Measurements from ENCODE around the gene TRAF2. TPM values are rescaled to one million over a fixed set of nuclear protein-coding genes. Genes with fewer than 3 reads are reported as not detected.

The TRAF2 gene
- total RNA-seq, 2 donors from 2014 or later, result 23.7 to 25.3 TPM

- no peak for ATAC-seq
- intact Hi-C loops (cut with DNase I, micrococcal nuclease), result no loop called here
- no peak for DNase-seq
Measured at GRCh38 chr9:136854842-136855460, 31.4 kb upstream of the TRAF2 start.

DNA sequence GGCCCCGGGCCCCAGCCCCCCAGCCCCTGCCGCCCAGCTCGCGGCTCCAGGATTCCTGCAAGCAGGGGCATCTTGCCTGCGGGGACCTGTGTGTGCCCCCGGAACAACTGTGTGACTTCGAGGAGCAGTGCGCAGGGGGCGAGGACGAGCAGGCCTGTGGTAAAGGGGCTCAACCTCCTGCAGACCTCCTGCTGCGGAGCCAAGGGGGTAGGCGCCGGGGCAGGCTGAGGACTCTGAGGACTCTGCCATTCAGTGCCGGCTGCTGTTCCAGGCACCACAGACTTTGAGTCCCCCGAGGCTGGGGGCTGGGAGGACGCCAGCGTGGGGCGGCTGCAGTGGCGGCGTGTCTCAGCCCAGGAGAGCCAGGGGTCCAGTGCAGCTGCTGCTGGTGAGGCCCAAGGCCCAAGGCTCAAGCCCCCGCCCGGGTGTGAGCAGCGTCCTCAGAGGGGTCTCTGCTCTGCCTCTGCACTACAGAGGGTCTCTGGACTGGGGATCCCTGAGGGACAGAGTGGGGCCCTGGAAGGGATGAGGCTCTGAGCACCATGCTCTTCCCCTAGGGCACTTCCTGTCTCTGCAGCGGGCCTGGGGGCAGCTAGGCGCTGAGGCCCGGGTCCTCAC lies 30.7 kb upstream of the TRAF2 start:
- intact Hi-C loops (cut with DNase I, micrococcal nuclease), result no loop called here

DNA sequence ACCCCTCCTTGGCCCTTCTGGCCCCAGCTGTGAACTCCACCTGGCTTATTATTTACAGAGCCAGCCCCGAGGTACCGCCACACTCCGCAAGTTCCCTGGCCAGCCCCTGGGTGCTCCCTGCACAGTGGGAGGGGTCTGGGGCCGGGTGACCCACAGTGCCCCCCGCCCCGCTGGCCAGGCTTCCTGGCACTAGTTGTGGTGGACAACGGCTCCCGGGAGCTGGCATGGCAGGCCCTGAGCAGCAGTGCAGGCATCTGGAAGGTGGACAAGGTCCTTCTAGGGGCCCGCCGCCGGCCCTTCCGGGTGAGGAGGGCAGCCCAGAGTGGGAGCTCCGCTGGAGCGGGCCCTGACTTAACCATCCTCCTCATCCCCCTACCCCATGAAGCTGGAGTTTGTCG lies 30.2 kb upstream of the TRAF2 start:
- ATAC-seq (no peak), DNase-seq (peak; percentile 9 to 23)
- intact Hi-C loops (cut with DNase I, micrococcal nuclease), result no loop called here

More for the DNA sequence above, 30.7 kb upstream of the TRAF2 start:
- peak; percentile 11 to 23 for DNase-seq
- ATAC-seq, result no peak

- intact Hi-C loops (cut with DNase I, micrococcal nuclease), result no loop called here
- DNase-seq (peak in 1 of 2 donors; percentile 29), ATAC-seq (no peak)
Measured at GRCh38 chr9:136856541-136857141, 29.7 kb upstream of the TRAF2 start.

GRCh38 chr9:136857166-136857565 lies 29.1 kb upstream of the TRAF2 start:
- intact Hi-C loops (cut with DNase I, micrococcal nuclease), result no loop called here
- ATAC-seq, result no peak
- DNase-seq, result peak in 1 of 2 donors; percentile 14

GRCh38 chr9:136857581-136858412 lies 28.5 kb upstream of the TRAF2 start:
- intact Hi-C loops (cut with DNase I, micrococcal nuclease), result no loop called here
- ATAC-seq, result peak; percentile 59
- DNase-seq, result peak; percentile 85 to 86

- DNase-seq (no peak), ATAC-seq (peak; percentile 3)
- intact Hi-C loops (cut with DNase I, micrococcal nuclease), result no loop called here
Measured at GRCh38 chr9:136858452-136858843, 27.9 kb upstream of the TRAF2 start.

DNA sequence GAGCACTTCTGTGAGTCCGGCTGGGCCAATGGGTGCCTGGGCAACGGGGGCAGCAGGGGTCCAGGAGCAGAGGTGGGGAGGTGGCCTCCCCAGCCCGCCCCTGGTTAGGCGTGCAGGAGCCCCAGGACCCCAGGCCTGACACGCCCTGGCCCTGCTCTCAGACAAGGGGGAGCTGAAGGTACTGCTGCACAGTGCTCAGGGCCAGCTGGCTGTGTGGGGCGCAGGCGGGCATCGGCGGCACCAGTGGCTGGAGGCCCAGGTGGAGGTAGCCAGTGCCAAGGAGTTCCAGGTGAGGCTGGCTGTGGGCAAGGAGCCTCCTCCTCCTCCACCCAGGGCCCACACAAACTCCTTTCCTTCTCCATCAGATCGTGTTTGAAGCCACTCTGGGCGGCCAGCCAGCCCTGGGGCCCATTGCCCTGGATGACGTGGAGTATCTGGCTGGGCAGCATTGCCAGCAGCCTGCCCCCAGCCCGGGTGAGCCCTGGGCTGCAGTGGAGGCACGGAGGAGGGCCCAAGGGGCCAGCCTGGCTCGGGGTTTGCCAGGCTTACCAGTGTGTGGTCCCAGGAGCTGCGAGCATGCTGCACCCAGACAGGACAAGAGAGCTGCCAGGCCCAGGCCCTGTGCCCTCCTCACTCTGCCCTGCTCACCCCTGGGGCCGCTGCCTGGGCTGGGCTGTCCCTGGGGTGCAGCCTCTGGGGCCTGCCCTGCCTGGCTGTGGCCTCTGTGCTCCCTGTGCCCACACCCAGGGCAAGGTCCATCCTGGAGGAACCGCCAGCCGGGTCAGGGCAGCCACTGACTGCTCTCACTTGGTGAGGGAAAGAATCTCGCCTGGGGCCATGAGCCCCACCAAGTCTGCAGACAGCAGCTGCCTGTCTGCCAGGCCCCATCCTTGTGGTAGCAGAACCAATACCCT lies 27.2 kb upstream of the TRAF2 start:
- intact Hi-C loops (cut with DNase I, micrococcal nuclease), result no loop called here
- ATAC-seq (peak; percentile 76), DNase-seq (peak; percentile 89 to 93)

GRCh38 chr9:136860529-136860928 lies 25.8 kb upstream of the TRAF2 start:
- ATAC-seq (peak; percentile 16), DNase-seq (peak; percentile 48 to 64)
- intact Hi-C loops (cut with DNase I, micrococcal nuclease), result no loop called here

DNA sequence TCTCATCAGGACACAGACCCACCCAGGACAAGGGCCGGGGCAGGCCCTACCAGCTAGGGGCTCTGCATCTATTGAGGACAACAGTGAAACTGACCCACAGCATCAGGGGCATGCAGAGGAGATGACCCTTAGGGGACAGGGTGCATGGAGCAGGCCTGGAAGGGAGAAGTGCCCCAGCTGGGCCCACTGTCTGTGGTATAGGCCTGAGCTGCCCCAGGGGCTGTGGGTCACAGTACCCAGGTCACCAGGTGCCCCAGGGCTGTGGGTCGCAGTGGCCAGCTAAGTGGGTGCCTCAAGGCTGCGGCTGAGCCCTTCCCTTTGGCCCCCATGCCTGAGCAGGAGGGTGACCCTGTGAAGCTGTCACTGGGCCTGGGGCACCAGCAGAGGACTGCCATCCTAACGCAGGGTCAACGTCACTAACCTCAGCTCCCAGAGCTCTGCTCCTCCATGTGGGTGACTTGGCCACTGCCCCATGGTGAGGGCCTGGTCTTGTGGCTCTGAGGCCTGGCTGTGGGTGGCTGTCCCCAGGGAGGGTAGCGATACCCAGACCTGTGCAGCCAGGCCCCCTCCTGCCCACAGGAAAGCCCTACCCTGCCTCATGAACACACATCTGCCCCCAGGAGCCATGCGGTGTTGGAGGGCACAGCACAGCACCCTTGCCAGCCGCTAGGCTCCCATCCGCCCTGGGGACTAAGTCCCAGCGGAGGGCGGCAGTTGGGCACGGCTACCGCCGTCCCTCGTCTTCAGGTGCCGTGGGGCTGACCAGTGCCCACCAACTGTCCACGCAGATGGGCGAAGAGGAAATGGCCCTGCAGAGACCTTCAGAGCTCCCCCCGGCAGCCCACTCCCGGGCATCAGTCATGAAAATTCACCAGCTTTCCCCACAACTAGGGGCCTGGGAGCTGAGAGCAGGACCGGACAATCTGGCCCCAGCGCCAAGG lies 25.1 kb upstream of the TRAF2 start:
- ATAC-seq (no peak), DNase-seq (peak; percentile 13 to 25)
- intact Hi-C loops (cut with DNase I, micrococcal nuclease), result no loop called here

DNA sequence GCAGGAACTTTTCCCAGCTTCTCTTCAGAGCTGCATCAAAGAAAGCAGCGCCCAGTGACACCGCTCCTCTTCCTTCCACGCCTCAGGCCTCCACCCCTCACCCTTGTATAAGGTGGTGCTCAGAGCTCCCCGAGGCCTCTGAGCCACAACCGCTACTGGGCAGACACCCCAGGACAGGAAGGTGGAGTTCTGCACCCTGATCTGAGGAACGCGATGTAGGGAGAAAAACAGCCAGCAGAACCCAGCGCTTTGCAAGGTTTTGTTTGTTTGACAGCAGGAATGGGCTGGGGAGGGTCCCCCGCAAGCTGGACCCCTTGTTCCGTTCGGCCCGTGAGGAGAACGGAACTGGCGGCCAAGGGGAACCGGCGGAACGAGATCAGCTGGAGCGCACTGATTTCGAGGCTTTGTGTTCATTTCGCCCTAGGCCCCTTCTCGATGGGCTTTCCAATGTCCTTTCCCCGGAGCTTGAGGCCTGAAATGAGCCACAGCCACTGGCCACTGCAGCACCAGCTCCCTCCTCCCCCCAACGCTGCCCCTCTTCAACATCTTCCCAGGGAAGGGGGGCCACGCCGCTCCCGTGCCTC lies 24.4 kb upstream of the TRAF2 start:
- ATAC-seq (no peak), DNase-seq (peak in 1 of 2 donors; percentile 26)
- intact Hi-C loops (cut with DNase I, micrococcal nuclease), result no loop called here

GRCh38 chr9:136862849-136863622 lies 23.3 kb upstream of the TRAF2 start:
- intact Hi-C loops (cut with DNase I, micrococcal nuclease), result no loop called here
- DNase-seq (peak in 1 of 2 donors; percentile 23), ATAC-seq (no peak)

- intact Hi-C loops (cut with DNase I, micrococcal nuclease), result no loop called here
- no peak for ATAC-seq
- DNase-seq, result peak in 1 of 2 donors; percentile 12
Measured at GRCh38 chr9:136863623-136864273, 22.6 kb upstream of the TRAF2 start.

- ATAC-seq (peak; percentile 1), DNase-seq (peak; percentile 16 to 26)
- intact Hi-C loops (cut with DNase I, micrococcal nuclease), result no loop called here
Measured at GRCh38 chr9:136865041-136865767, 21.1 kb upstream of the TRAF2 start.

DNA sequence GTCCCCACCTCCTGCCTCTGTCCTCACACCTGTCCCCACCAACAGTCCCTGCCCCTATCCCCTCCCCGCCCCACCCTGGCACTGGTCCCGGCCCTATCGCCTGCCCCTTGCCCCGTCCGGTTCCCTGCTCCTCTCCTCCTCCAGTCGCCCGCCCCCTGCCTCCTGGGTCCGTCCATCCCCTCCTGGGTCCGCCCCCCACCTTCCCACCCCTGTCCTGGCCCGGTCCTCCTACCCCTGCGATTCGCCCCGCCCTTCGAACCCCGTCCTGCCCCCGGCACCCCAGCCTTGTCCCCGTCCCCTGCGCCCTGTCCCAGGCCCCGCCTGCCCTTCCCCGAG lies 20.6 kb upstream of the TRAF2 start:
- peak; percentile 55 for ATAC-seq
- peak; percentile 59 to 68 for DNase-seq
- intact Hi-C loops (cut with DNase I, micrococcal nuclease), result no loop called here
